ENCODE measurements around the gene CBX7. TPM values are rescaled to one million over a fixed set of nuclear protein-coding genes. Genes with fewer than 3 reads are reported as not detected.

The CBX7 gene
- total RNA-seq, 2 experiments from 2014 or later: 11.9 to 19.6 TPM

GRCh38 chr22:39088685-39089032 lies 63.8 kb downstream of the CBX7 start:
- intact Hi-C loops (cut with micrococcal nuclease; ENCODE audit: unreplicated experiment): no loop called here
- H3K4me1 ChIP-seq (ENCODE audit: insufficient read depth, low read length, poor library complexity, severe bottlenecking): peaks cover 14% of the 10 kb centered on the region
- H3K4me3 ChIP-seq (ENCODE audit: low read depth, low read length, poor library complexity, severe bottlenecking): no peak overlapping the region
- H3K27ac ChIP-seq (ENCODE audit: low read depth, low read length, poor library complexity, severe bottlenecking): no peak overlapping the region
- no peaks in the 10 kb centered on the region for H3K79me2 ChIP-seq (ENCODE audit: insufficient read depth, low read depth, low read length)
- ChIA-PET POLR2A (interaction anchor here (0.6 kb wide), 1 partner anchor 16 kb away, joined by 3 read pairs; no protein-coding TSS in a partner anchor), CTCF (ENCODE audit: unreplicated experiment) (no interaction called here)
- H3K36me3 ChIP-seq (ENCODE audit: insufficient read depth, low read length): no peaks in the 10 kb centered on the region
- no peak overlapping the region for H2AFZ ChIP-seq (ENCODE audit: low read length)
- TF ChIP-seq, protein P1, sequence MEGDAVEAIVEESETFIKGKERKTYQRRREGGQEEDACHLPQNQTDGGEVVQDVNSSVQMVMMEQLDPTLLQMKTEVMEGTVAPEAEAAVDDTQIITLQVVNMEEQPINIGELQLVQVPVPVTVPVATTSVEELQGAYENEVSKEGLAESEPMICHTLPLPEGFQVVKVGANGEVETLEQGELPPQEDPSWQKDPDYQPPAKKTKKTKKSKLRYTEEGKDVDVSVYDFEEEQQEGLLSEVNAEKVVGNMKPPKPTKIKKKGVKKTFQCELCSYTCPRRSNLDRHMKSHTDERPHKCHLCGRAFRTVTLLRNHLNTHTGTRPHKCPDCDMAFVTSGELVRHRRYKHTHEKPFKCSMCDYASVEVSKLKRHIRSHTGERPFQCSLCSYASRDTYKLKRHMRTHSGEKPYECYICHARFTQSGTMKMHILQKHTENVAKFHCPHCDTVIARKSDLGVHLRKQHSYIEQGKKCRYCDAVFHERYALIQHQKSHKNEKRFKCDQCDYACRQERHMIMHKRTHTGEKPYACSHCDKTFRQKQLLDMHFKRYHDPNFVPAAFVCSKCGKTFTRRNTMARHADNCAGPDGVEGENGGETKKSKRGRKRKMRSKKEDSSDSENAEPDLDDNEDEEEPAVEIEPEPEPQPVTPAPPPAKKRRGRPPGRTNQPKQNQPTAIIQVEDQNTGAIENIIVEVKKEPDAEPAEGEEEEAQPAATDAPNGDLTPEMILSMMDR (conservative IDR thresholded peaks at IDR 0.05; ENCODE audit: low read length): no peak
- TF ChIP-seq EZH2phosphoT487 (IDR thresholded peaks at IDR 0.05; ENCODE audit: borderline replicate concordance, low read depth, low read length): no peak
- DNase-seq (ENCODE audit: low spot score): no peak
- no TSS peak for BruUV-seq (replicated peaks)
- no peaks in the 10 kb centered on the region for H3K9me3 ChIP-seq (ENCODE audit: low read length)
- H3K9me2 ChIP-seq (ENCODE audit: insufficient read depth, low read length): no peaks in the 10 kb centered on the region
- H4K20me1 ChIP-seq (ENCODE audit: insufficient read depth, low read length): no peaks in the 10 kb centered on the region
- no peak overlapping the region for H3K4me2 ChIP-seq (ENCODE audit: low read length)

DNA sequence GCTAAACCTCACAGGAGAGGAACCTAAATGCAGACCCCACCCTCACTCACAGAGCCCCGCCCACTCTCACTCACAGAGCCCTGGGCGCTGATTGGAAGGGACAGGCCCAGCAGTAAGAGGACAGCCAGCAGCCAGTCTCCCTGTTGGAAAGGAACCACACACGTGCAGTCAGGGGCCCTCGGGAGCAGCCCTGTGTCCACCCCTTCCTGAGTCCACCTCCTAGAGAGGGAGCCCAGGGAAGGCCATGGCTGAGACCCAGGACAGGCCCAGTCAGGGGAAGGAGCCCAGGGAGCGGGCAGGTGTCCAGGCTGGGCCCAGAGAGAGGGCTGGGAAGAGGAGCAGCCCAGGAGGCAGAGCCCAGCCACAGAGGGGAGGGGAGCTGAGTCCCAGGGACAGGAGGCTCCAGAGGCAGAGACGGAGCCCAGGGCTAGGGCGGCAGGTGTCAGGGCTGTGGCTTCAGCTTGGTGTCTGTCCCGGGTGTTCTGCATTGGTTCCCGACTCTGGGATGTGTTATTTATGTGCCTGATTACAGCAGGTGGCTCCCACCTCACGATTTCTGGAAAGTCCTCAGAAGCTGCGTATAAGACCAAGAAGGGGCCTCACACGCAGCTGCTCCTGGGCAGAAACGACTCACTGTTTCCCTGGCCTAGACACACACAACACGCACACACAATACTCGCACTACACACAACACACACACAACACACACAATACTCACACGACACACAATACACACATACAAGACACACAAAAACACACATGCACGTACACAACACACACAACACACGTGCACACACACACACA lies 64.4 kb downstream of the CBX7 start:
- Histone ChIP-seq H3K27ac (ENCODE audit: low read depth, low read length, poor library complexity, severe bottlenecking) (no peak overlapping the region), H3K9me3 (ENCODE audit: low read length) (no peaks in the 10 kb centered on the region), H4K20me1 (ENCODE audit: insufficient read depth, low read length) (no peaks in the 10 kb centered on the region), H3K4me3 (ENCODE audit: low read depth, low read length, poor library complexity, severe bottlenecking) (no peak overlapping the region), H3K36me3 (ENCODE audit: insufficient read depth, low read length) (no peaks in the 10 kb centered on the region), H3K79me2 (ENCODE audit: insufficient read depth, low read depth, low read length) (no peaks in the 10 kb centered on the region), H3K9me2 (ENCODE audit: insufficient read depth, low read length) (no peaks in the 10 kb centered on the region), H2AFZ (ENCODE audit: low read length) (no peak overlapping the region), H3K4me2 (ENCODE audit: low read length) (no peak overlapping the region), H3K4me1 (ENCODE audit: insufficient read depth, low read length, poor library complexity, severe bottlenecking) (peaks cover 17% of the 10 kb centered on the region)
- BruUV-seq (replicated peaks): no TSS peak
- DNase-seq (ENCODE audit: low spot score): no peak
- POLR2A ChIA-PET: interaction anchor here (0.6 kb wide), 1 partner anchor 16 kb away, joined by 3 read pairs; no protein-coding TSS in a partner anchor
- CTCF ChIA-PET (ENCODE audit: unreplicated experiment): interaction anchor here (0.6 kb wide), 1 partner anchor 319 kb away, joined by 5 read pairs; no protein-coding TSS in a partner anchor
- intact Hi-C loops (cut with micrococcal nuclease; ENCODE audit: unreplicated experiment): no loop called here
- TF ChIP-seq, protein P1 (conservative IDR thresholded peaks at IDR 0.05; ENCODE audit: low read length): no peak
- no peak for TF ChIP-seq EZH2phosphoT487 (IDR thresholded peaks at IDR 0.05; ENCODE audit: borderline replicate concordance, low read depth, low read length)

DNA sequence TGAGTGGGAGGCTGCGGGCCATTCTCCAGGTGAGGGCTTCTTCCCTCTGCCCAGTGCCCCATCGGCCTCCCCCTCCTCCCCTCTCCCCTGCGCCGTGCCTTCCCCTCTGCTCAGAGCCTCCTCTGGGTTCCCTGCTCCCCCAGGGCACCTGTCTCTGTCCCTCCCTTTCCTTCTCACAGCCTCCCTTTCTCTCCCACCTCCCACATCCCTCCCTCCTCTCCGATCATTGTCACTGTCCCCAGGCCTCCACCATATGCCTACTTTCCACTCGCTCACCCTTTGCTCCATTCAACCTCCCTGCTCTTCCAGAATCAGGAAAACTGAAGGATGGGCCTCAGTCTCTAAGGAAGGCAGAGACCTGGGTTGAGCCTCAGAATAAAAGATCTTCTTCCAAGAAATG lies 65.4 kb downstream of the CBX7 start:
- POLR2A ChIA-PET: no interaction called here
- BruUV-seq (replicated peaks): no TSS peak
- H3K27ac ChIP-seq (ENCODE audit: low read depth, low read length, poor library complexity, severe bottlenecking): no peak overlapping the region
- TF ChIP-seq, protein P1 (conservative IDR thresholded peaks at IDR 0.05; ENCODE audit: low read length): no peak
- TF ChIP-seq EZH2phosphoT487 (IDR thresholded peaks at IDR 0.05; ENCODE audit: borderline replicate concordance, low read depth, low read length): no peak
- peaks cover 19% of the 10 kb centered on the region for H3K4me1 ChIP-seq (ENCODE audit: insufficient read depth, low read length, poor library complexity, severe bottlenecking)
- H3K9me2 ChIP-seq (ENCODE audit: insufficient read depth, low read length): no peaks in the 10 kb centered on the region
- no peaks in the 10 kb centered on the region for H3K79me2 ChIP-seq (ENCODE audit: insufficient read depth, low read depth, low read length)
- H3K4me2 ChIP-seq (ENCODE audit: low read length): no peak overlapping the region
- no peaks in the 10 kb centered on the region for H3K36me3 ChIP-seq (ENCODE audit: insufficient read depth, low read length)
- intact Hi-C loops (cut with micrococcal nuclease; ENCODE audit: unreplicated experiment): no loop called here
- H3K9me3 ChIP-seq (ENCODE audit: low read length): no peaks in the 10 kb centered on the region
- no peak overlapping the region for H3K4me3 ChIP-seq (ENCODE audit: low read depth, low read length, poor library complexity, severe bottlenecking)
- no peak for DNase-seq (ENCODE audit: low spot score)
- no peak overlapping the region for H2AFZ ChIP-seq (ENCODE audit: low read length)
- CTCF ChIA-PET (ENCODE audit: unreplicated experiment): no interaction called here
- no peaks in the 10 kb centered on the region for H4K20me1 ChIP-seq (ENCODE audit: insufficient read depth, low read length)

All from OCI-LY7 (cell line).